SJCRH30 (cell line): ENCODE results near the gene RPS6KB1. TPM values are rescaled to one million over a fixed set of nuclear protein-coding genes. Genes with fewer than 3 reads are reported as not detected.
"Not testable (repeated sequence)": the region's sequence is repeated elsewhere in the genome, so short reads cannot be mapped to it uniquely, and the experiment has no call there.

Experiments
- DNase-seq, 2 experiments: peaks; one replicate each; pipeline ENCODE4 v3.0.0-alpha.2; 2015 to 2020
- H3K27ac ChIP-seq: fragments of 250-450 bp; sonication (Bioruptor Pico); 2 replicates; pipeline ENCODE4 v1.5.1; 2020; ENCODE audit warnings: mild to moderate bottlenecking, moderate library complexity
- H3K27me3 ChIP-seq: fragments of 250-450 bp; sonication (Bioruptor Pico); 2 replicates; pipeline ENCODE4 v1.5.1; 2020; ENCODE audit warnings: mild to moderate bottlenecking, moderate library complexity
- H3K36me3 ChIP-seq: fragments of 250-450 bp; sonication (Bioruptor Pico); 2 replicates; pipeline ENCODE4 v1.5.1; 2020; ENCODE audit warnings: mild to moderate bottlenecking, moderate library complexity
- H3K4me1 ChIP-seq: fragments of 250-450 bp; sonication (Bioruptor Pico); 2 replicates; pipeline ENCODE4 v1.5.1; 2020; ENCODE audit warnings: mild to moderate bottlenecking, moderate library complexity
- H3K4me3 ChIP-seq: fragments of 250-450 bp; sonication (Bioruptor Pico); 2 replicates; pipeline ENCODE4 v1.5.1; 2020; ENCODE audit warnings: mild to moderate bottlenecking, moderate library complexity
- H3K9me3 ChIP-seq: fragments of 250-450 bp; sonication (Bioruptor Pico); replicated peaks from 2 replicates; pipeline ENCODE4 v1.5.1; 2020; ENCODE audit warnings: mild to moderate bottlenecking, moderate library complexity
- total RNA-seq: library from RNA; depleted of rRNA; stranded (reverse); fragments of >200 nt; shearing (Covaris generic); gene quantifications from 2 replicates; pipeline ENCODE4 v1.2.3, GENCODE V29; 2014

The RPS6KB1 gene
- total RNA-seq, 1 experiment from 2014 or later, result 22.6 TPM

DNA sequence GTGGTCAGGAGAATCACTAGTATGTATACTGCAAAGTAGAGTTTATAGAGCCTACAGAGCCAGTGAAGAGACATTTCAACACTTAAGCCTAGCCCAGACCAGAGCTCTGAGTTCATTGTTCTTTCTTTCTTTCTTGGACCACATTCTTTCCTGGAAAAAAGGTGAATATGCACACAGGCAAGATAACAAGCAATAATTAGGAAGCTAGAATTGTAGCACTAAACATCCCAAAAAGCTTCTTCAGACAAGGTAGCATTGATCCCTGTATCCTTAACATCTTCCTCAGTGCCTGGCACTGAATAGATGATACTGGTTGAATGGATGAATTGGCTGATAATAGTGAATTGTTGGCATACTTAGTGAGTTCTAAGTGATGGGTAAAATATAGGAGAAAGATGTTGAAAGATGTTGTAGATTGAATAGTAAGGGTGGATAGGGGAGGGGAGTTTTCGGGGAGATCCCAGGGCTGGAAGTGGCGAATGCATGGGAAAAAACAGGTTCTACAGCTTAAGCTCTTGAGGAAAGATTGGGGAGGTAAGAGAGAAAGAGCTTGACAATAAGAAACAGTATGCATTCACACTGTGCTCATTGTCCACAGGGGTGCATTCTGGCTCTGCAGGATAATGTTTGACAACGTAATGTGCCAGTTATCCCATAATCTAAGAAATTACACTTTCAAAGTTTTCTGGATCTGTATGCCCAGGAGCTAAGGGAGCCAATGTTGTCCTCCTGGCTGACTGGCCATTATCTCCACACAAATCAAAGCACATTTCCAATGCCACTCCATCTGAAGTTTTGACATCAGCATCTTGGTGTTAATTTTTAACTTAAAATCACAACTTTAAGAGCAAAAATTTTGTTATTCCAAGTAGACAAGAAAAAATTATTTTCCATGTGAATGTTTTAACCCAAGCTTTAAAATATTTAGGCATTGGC lies 35.8 kb upstream of the RPS6KB1 start:
- no peak for DNase-seq
- Histone ChIP-seq H3K27me3 (no peaks in the 10 kb centered on the region), H3K4me1 (no peaks in the 10 kb centered on the region; the same call in 1 of the 2 replicates), H3K4me3 (no peak overlapping the region), H3K27ac (no peak overlapping the region), H3K36me3 (peaks cover 3% of the 10 kb centered on the region; the same call in 1 of the 2 replicates), H3K9me3 (no peaks in the 10 kb centered on the region)

DNA sequence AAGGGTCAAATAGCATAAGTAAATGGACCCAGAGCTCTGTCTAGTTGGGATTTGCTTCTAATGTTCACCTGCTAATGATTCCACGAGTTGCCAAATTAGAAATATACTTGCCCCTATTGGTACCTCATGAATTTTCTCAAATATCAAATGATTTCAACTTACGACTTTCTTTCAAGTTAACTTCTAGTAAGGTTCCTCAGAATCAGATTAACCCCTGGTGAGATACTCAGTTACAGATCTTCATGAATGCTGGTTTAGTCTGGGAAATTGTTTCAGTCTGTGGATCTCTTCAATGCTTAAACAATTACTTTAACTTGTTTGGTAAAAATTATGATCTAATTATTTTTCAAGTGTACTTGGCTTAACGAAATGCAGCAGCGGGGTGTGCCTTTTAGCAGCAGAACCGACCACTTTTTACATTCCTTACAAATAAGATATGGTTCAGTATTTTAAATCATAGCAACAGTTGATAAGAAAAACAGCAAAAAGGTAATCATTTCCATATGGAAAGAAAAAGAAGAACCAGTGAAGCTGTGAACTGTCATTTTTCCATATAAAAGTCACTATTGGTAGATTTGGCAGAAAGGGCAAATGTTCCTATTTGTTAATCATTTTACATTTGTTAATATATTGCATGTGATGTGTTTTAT lies 34.6 kb upstream of the RPS6KB1 start:
- no peak overlapping the region for H3K27ac ChIP-seq

GRCh38 chr17:59858932-59859331 lies 34.0 kb upstream of the RPS6KB1 start:
- peaks cover 3% of the 10 kb centered on the region; the same call in 1 of the 2 replicates for H3K36me3 ChIP-seq
- no peak overlapping the region for H3K27ac ChIP-seq
- no peak for DNase-seq
- H3K4me1 ChIP-seq, result no peaks in the 10 kb centered on the region; the same call in 1 of the 2 replicates
- no peaks in the 10 kb centered on the region for H3K27me3 ChIP-seq
- no peaks in the 10 kb centered on the region for H3K9me3 ChIP-seq
- no peak overlapping the region for H3K4me3 ChIP-seq

More for the DNA sequence above, 34.6 kb upstream of the RPS6KB1 start:
- Histone ChIP-seq H3K36me3 (peaks cover 3% of the 10 kb centered on the region; the same call in 1 of the 2 replicates), H3K4me1 (no peaks in the 10 kb centered on the region; the same call in 1 of the 2 replicates), H3K9me3 (no peaks in the 10 kb centered on the region), H3K4me3 (no peak overlapping the region), H3K27me3 (no peaks in the 10 kb centered on the region)
- DNase-seq, result no peak

DNA sequence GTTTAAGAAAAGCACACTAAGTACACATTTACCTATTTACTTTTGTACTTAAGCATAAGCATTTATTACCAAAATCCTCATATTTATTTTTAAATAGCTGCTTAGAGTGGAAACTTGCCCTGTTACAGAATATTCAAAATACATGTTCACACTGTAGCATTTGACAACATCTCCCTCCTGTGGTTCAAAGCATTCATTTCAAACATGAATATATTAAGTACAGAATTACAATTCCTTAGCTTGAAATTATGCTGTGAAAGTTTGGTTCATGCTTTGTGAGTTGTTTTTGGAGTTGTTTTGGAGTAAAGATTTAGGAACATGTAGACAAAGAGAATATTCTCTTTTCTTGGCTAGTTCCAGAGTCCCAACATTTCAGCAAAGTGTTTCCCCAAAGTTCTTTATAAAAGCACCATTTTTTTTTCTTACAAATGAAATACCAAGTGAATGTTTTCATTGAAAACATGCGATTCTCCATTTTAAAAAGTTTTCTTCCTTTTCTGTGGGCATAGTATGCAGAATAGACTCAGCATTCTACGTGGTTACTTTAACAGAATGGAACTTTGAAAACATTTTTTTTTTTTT lies 33.4 kb upstream of the RPS6KB1 start:
- no peaks in the 10 kb centered on the region; the same call in 1 of the 2 replicates for H3K4me1 ChIP-seq
- no peaks in the 10 kb centered on the region for H3K9me3 ChIP-seq
- peak in 1 of 2 experiments; percentile 25 for DNase-seq
- no peaks in the 10 kb centered on the region for H3K27me3 ChIP-seq
- no peak overlapping the region for H3K27ac ChIP-seq
- no peak overlapping the region for H3K4me3 ChIP-seq
- peaks cover 3% of the 10 kb centered on the region; the same call in 1 of the 2 replicates for H3K36me3 ChIP-seq

- no peaks in the 10 kb centered on the region; the same call in 1 of the 2 replicates for H3K4me1 ChIP-seq
- H3K27ac ChIP-seq, result no peak overlapping the region
- H3K4me3 ChIP-seq, result no peak overlapping the region
- H3K27me3 ChIP-seq, result no peaks in the 10 kb centered on the region
- H3K36me3 ChIP-seq, result peaks cover 3% of the 10 kb centered on the region; the same call in 1 of the 2 replicates
- H3K9me3 ChIP-seq, result no peaks in the 10 kb centered on the region
- DNase-seq, result no peak
Measured at GRCh38 chr17:59863616-59864015, 29.3 kb upstream of the RPS6KB1 start.

GRCh38 chr17:59869941-59870218 lies 23.0 kb upstream of the RPS6KB1 start:
- no peaks in the 10 kb centered on the region for H3K4me1 ChIP-seq
- no peak overlapping the region for H3K4me3 ChIP-seq
- DNase-seq, result no peak
- no peak overlapping the region for H3K27ac ChIP-seq
- no peaks in the 10 kb centered on the region for H3K27me3 ChIP-seq
- H3K9me3 ChIP-seq, result no peaks in the 10 kb centered on the region
- H3K36me3 ChIP-seq, result peaks cover 6% of the 10 kb centered on the region; the same call in 1 of the 2 replicates

GRCh38 chr17:59870482-59870881 lies 22.4 kb upstream of the RPS6KB1 start:
- H3K27ac ChIP-seq, result no peak overlapping the region
- no peaks in the 10 kb centered on the region for H3K4me1 ChIP-seq
- H3K36me3 ChIP-seq, result peaks cover 6% of the 10 kb centered on the region; the same call in 1 of the 2 replicates
- H3K9me3 ChIP-seq, result no peaks in the 10 kb centered on the region
- no peak overlapping the region for H3K4me3 ChIP-seq
- H3K27me3 ChIP-seq, result no peaks in the 10 kb centered on the region
- no peak for DNase-seq

DNA sequence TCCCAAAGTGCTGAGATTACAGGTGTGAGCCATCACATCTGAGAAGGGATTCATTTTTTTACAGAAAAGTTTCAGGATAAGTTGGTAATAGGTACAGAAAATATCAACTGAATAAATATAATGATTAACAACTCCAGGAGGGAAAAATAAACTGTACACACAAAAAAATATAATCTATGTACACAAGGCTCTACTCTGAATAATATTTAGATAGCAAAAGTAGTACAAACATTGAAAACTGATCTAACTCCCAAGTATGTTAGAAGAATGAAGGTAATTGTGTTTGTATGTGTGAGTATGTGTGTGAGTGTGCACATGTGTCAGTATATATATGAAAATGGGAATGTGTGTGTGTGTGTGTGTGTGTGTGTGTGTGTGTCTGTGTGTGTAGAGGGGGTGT lies 20.6 kb upstream of the RPS6KB1 start:
- DNase-seq, result no peak
- no peaks in the 10 kb centered on the region for H3K4me1 ChIP-seq
- no peaks in the 10 kb centered on the region for H3K9me3 ChIP-seq
- no peak overlapping the region for H3K4me3 ChIP-seq
- no peak overlapping the region for H3K27ac ChIP-seq
- H3K36me3 ChIP-seq, result peaks cover 8% of the 10 kb centered on the region; the same call in 1 of the 2 replicates
- H3K27me3 ChIP-seq, result no peaks in the 10 kb centered on the region

GRCh38 chr17:59873414-59873813 lies 19.5 kb upstream of the RPS6KB1 start:
- H3K4me1 ChIP-seq, H3K27ac ChIP-seq, H3K27me3 ChIP-seq, H3K4me3 ChIP-seq, H3K9me3 ChIP-seq, DNase-seq: not testable (repeated sequence)
- peaks cover 13% of the 10 kb centered on the region; the same call in 1 of the 2 replicates for H3K36me3 ChIP-seq

DNA sequence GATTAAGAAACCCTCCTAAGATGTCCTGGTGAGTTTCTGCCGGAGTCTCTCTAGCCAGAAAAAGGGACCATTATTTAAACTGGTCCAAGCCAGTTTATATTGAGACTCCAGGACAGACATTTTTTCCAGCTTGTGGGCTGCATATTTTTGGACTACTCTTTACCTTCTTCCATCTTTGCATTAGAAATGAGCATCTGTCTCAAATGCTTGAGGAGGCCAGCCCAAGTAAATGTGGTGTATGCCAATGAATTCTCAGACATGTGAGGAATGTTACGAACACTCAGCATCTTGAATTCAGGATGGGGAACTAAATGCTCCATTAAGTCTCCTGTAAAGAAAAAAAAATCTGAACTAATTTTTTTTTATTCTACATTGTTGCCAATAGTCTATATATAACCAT lies 18.5 kb upstream of the RPS6KB1 start:
- DNase-seq, result no peak
- no peaks in the 10 kb centered on the region for H3K4me1 ChIP-seq
- H3K4me3 ChIP-seq, result no peak overlapping the region
- peaks cover 13% of the 10 kb centered on the region; the same call in 1 of the 2 replicates for H3K36me3 ChIP-seq
- no peak overlapping the region for H3K27ac ChIP-seq
- no peaks in the 10 kb centered on the region for H3K9me3 ChIP-seq
- no peaks in the 10 kb centered on the region for H3K27me3 ChIP-seq

DNA sequence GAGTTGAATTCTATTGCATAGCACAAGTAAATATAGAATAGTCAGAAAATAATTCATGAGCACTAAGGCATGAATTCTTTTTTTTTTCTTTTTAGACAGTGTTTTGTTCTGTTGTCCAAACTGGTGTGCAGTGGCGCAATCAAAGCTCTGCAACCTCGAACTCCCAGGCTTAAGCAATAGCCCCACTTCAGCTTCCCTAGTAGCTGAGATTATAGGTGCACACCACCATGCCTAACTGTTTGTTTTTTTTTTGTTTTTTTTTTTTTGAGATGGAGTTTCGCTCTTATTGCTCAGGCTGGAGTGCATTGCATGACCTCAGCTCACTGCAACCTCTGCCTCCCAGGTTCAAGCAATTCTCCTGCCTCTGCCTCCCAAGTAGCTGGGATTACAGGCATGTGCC lies 16.8 kb upstream of the RPS6KB1 start:
- Histone ChIP-seq H3K27ac (no peak overlapping the region), H3K4me3 (no peak overlapping the region), H3K27me3 (no peaks in the 10 kb centered on the region), H3K4me1 (no peaks in the 10 kb centered on the region), H3K9me3 (no peaks in the 10 kb centered on the region), H3K36me3 (peaks cover 13% of the 10 kb centered on the region; the same call in 1 of the 2 replicates)
- no peak for DNase-seq

DNA sequence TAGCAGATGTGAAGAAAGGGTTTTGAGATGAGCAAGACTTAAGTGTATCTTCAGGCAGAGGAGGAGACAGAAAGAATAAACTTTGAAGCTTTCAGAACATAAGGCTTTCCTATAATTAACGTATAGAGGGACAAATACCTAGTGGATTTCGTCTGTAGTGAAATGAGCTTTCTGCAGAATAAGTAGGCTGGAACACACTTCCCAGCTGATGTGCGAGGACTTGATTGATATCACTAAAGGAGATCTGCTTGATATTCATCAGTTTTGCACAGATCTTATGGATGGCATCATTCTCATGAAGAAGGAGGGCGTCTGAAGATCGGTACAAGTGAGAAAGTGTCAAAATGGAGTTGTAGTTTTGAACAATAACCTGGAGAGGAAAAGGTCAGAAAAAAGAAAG lies 15.0 kb upstream of the RPS6KB1 start:
- Histone ChIP-seq H3K27ac (no peak overlapping the region), H3K27me3 (no peaks in the 10 kb centered on the region), H3K4me3 (no peak overlapping the region), H3K4me1 (no peaks in the 10 kb centered on the region), H3K36me3 (peaks cover 13% of the 10 kb centered on the region; the same call in 1 of the 2 replicates), H3K9me3 (no peaks in the 10 kb centered on the region)
- no peak for DNase-seq

DNA sequence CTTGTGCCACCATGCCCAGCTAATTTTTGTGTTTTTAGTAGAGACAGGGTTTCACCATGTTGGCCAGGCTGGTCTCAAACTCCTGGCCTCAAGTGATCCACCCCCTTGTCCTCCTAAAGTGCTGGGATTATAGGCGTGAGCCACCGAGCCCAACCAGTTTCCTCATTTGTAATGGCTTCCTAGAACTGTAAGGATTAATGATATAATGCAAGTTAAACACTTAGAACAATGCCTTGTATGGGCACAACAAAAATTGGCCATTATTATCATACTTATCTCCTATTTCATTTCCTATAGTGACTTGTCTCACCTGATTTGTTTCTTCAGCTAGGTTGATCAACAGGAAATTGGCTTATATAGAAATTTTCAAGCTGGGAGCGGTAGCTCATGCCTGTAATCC lies 14.3 kb upstream of the RPS6KB1 start:
- Histone ChIP-seq H3K4me1 (no peaks in the 10 kb centered on the region), H3K27ac (no peak overlapping the region), H3K9me3 (no peaks in the 10 kb centered on the region), H3K27me3 (no peaks in the 10 kb centered on the region), H3K36me3 (peaks cover 14% of the 10 kb centered on the region), H3K4me3 (no peak overlapping the region)
- DNase-seq, result no peak

GRCh38 chr17:59884861-59885260 lies 8.1 kb upstream of the RPS6KB1 start:
- no peaks in the 10 kb centered on the region for H3K27me3 ChIP-seq
- DNase-seq, result no peak
- H3K4me1 ChIP-seq, result no peaks in the 10 kb centered on the region
- H3K9me3 ChIP-seq, result no peaks in the 10 kb centered on the region
- H3K27ac ChIP-seq, result no peak overlapping the region
- no peak overlapping the region for H3K4me3 ChIP-seq
- H3K36me3 ChIP-seq, result peaks cover 7% of the 10 kb centered on the region
